Uterus (tissue), 4 donors: ENCODE data around the gene USP46. TPM values are rescaled to one million over a fixed set of nuclear protein-coding genes. Genes with fewer than 3 reads are reported as not detected.
A peak's percentile ranks its signal among the peaks of the same experiment; 100 is the strongest.

Experiments
- DNase-seq, 2 donors: peaks; one replicate each; pipeline ENCODE4 v3.0.0-alpha.2; 2019 to 2020
- H3K27ac ChIP-seq, 2 donors: fragments of 200-600 bp; sonication (generic); 1 replicate in 1 of 2; 2 replicates in 1 of 2; pipeline ENCODE4 v1.5.1; 2016 to 2018
- H3K27me3 ChIP-seq, 2 donors: fragments of 200-600 bp; sonication (generic); one replicate each; pipeline ENCODE4 v1.5.1; 2018 to 2019; ENCODE audit warnings: control low read depth in 1 of 2
- H3K36me3 ChIP-seq, 2 donors: fragments of 200-600 bp; sonication (generic); one replicate each; pipeline ENCODE4 v1.5.1; 2019; ENCODE audit warnings: control low read depth in 1 of 2
- H3K4me1 ChIP-seq, 2 donors: fragments of 200-600 bp; sonication (generic); one replicate each; pipeline ENCODE4 v1.5.1; 2018 to 2019; ENCODE audit warnings: control low read depth in 1 of 2
- H3K4me3 ChIP-seq, 2 donors: fragments of 200-600 bp; sonication (generic); 1 replicate in 1 of 2; 2 replicates in 1 of 2; pipeline ENCODE4 v1.5.1; 2018 to 2019; ENCODE audit warnings: mild to moderate bottlenecking in 1 of 2
- H3K9me3 ChIP-seq, 2 donors: fragments of 200-600 bp; sonication (generic); one replicate each; pipeline ENCODE4 v1.5.1; 2019; ENCODE audit warnings: control low read depth in 1 of 2
- POLR2A ChIP-seq, 2 donors: fragments of 450-650 bp; IDR thresholded peaks; one replicate each; pipeline ENCODE4 v1.6.1; 2016; ENCODE audit warnings: antibody characterized with exemption in 2 of 2, mild to moderate bottlenecking in 1 of 2, moderate library complexity in 1 of 2
- intact Hi-C: fragments of 100-400 bp; cut with DNase I; formaldehyde crosslinking; loops from one replicate; pipeline ENCODE4 v1.15.1; 2023; ENCODE audit warnings: low total_unique reads
- total RNA-seq, 4 donors: library from RNA; depleted of rRNA in 3 of 4; stranded (reverse); fragments of >200 nt in 3 of 4; gene quantifications; one replicate each; pipeline versions ENCODE4 v1.1.0 to v1.2.4, GENCODE V29; 2014 to 2023
- TF ChIP-seq, protein P1 (sequence below), 4 experiments: fragments of 200-600 bp in 2 of 4; fragments of 450-650 bp in 2 of 4; sonication (generic) in 2 of 4; IDR thresholded peaks; one replicate each; pipeline ENCODE4 v1.5.1; 2016 to 2019; ENCODE audit warnings: antibody characterized with exemption in 4 of 4, mild to moderate bottlenecking in 2 of 4, moderate library complexity in 1 of 4
- donor health status: DM: yes; HTN: yes; CAD: no.

The USP46 gene
- total RNA-seq, 4 donors from 2014 or later: 0.51 to 33.5 (median 16.5) TPM

DNA sequence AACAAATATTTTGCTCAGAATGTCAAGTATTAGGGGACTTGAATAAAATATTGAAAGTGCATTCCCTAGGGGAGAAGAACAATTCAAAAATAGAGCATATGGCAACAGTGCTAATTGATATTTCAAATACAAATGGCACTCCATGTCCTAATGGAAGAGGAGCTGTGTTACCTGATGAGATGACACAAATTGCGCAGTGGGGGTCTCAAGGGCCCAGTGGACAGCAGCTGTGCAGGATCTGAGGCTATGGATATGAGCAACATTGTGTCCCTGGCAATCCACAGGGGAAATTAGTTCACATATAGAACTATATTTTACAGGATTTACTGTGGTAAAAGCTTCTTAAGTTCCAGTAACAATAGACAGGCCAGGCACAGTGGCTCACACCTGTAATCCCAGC, 17.4 kb upstream of the USP46 start:
- Histone ChIP-seq H3K9me3 (no peaks in the 10 kb centered on the region), H3K4me3 (no peak overlapping the region), H3K27ac (no peak overlapping the region), H3K4me1 (no peaks in the 10 kb centered on the region), H3K36me3 (no peaks in the 10 kb centered on the region), H3K27me3 (no peaks in the 10 kb centered on the region)
- intact Hi-C loops: no loop called here
- no peak for DNase-seq
- no peak for TF ChIP-seq POLR2A (IDR thresholded peaks at IDR 0.05)

DNA sequence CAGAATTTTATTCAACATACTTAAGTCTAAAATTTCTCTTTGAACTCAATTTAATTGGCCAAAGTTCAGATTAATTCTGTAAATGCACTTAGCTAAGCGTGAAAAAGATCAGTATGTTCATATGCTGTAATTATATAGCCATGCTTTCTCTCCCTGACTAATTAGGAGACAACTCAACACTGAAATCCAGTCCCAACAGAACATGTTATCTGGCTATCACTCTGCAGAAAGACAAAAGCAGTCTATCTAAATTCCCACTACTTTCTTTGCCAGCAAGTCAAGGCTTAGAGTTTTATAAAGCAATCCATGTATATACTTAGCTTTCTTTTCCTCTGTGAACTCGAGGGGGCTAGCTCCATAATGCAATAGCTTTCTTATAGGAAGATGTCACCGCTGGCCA, 16.0 kb upstream of the USP46 start:
- no peak for DNase-seq
- Histone ChIP-seq H3K27ac (no peak overlapping the region), H3K9me3 (no peaks in the 10 kb centered on the region), H3K27me3 (no peaks in the 10 kb centered on the region), H3K4me3 (no peak overlapping the region), H3K4me1 (no peaks in the 10 kb centered on the region), H3K36me3 (no peaks in the 10 kb centered on the region)
- intact Hi-C loops: no loop called here
- TF ChIP-seq POLR2A (IDR thresholded peaks at IDR 0.05): no peak
- TF ChIP-seq, protein P1, sequence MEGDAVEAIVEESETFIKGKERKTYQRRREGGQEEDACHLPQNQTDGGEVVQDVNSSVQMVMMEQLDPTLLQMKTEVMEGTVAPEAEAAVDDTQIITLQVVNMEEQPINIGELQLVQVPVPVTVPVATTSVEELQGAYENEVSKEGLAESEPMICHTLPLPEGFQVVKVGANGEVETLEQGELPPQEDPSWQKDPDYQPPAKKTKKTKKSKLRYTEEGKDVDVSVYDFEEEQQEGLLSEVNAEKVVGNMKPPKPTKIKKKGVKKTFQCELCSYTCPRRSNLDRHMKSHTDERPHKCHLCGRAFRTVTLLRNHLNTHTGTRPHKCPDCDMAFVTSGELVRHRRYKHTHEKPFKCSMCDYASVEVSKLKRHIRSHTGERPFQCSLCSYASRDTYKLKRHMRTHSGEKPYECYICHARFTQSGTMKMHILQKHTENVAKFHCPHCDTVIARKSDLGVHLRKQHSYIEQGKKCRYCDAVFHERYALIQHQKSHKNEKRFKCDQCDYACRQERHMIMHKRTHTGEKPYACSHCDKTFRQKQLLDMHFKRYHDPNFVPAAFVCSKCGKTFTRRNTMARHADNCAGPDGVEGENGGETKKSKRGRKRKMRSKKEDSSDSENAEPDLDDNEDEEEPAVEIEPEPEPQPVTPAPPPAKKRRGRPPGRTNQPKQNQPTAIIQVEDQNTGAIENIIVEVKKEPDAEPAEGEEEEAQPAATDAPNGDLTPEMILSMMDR (IDR thresholded peaks at IDR 0.05): no peak

DNA sequence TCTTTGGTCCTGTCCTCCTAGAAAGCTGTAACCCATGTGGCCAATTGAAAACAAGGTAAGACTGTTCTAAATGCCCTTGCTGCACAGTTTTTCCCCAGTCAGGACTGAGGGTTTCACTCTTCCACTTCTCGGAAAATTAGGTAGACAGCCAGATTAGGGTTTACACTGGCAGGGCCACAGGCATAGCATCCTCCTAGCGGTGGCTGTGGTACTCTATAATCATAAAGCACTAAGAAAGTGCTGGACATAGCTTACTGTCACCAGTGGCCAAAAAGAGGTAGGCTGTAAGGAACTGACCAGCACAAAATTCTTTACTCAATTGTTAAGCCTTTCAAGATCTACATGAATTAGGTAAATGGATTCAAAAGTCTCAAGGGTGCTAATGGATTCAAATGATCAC, 11.6 kb upstream of the USP46 start:
- DNase-seq: no peak

DNA sequence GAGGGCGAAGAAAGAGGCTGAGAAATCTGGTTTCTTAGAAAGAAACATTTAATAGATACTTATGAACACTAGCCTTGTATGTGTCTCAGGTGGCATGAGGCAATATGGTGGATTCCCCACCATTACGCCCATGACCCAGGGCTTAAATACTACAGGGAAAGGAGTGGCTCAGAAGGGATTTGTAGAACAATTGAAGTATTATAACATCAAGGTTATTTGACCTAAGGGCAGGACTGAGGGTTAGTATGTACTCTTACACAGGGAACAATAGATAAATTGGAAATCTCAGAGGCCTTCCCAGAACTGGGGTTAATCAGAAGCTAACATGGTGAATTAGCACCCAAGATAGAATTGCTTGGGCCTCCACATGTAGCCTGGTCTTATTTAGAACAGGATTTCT, 11.0 kb upstream of the USP46 start:
- no peak for DNase-seq
- H3K4me1 ChIP-seq: no peaks in the 10 kb centered on the region
- no peaks in the 10 kb centered on the region for H3K27me3 ChIP-seq
- H3K9me3 ChIP-seq: no peaks in the 10 kb centered on the region
- H3K27ac ChIP-seq: no peak overlapping the region
- intact Hi-C loops: no loop called here
- H3K4me3 ChIP-seq: no peak overlapping the region
- no peaks in the 10 kb centered on the region for H3K36me3 ChIP-seq
- no peak for TF ChIP-seq POLR2A (IDR thresholded peaks at IDR 0.05)
- TF ChIP-seq, protein P1 (IDR thresholded peaks at IDR 0.05): no peak

More for the DNA sequence above, 11.6 kb upstream of the USP46 start:
- Histone ChIP-seq H3K36me3 (no peaks in the 10 kb centered on the region), H3K4me3 (no peak overlapping the region), H3K27me3 (no peaks in the 10 kb centered on the region), H3K9me3 (no peaks in the 10 kb centered on the region), H3K27ac (no peak overlapping the region), H3K4me1 (no peaks in the 10 kb centered on the region)
- TF ChIP-seq, protein P1 (IDR thresholded peaks at IDR 0.05): no peak
- no peak for TF ChIP-seq POLR2A (IDR thresholded peaks at IDR 0.05)
- intact Hi-C loops: no loop called here

DNA sequence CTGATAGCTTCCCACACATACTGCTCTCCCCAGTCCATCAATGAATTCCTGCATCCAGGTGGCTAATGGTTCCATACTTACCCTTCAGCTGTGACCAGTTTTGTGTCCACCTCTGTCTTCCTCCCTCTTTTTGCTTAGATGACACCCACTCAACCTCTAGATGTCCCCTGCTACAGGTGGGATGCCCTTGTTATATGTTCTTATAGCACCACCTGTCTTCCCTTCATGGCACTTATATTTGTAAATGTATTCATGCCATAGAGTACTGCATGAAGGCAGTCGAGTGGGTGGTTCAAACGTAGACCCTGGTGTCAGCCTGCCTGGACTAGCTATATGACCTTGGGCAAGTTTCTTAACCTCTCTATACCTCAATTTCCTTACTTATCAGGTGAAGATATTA, 6.5 kb upstream of the USP46 start:
- Histone ChIP-seq H3K36me3 (no peaks in the 10 kb centered on the region), H3K27ac (no peak overlapping the region), H3K4me1 (no peaks in the 10 kb centered on the region), H3K9me3 (no peaks in the 10 kb centered on the region), H3K27me3 (no peaks in the 10 kb centered on the region), H3K4me3 (no peak overlapping the region)
- intact Hi-C loops: no loop called here
- no peak for DNase-seq
- no peak for TF ChIP-seq POLR2A (IDR thresholded peaks at IDR 0.05)
- TF ChIP-seq, protein P1 (IDR thresholded peaks at IDR 0.05): peak in 2 of 4 experiments; percentile 13 to 18

DNA sequence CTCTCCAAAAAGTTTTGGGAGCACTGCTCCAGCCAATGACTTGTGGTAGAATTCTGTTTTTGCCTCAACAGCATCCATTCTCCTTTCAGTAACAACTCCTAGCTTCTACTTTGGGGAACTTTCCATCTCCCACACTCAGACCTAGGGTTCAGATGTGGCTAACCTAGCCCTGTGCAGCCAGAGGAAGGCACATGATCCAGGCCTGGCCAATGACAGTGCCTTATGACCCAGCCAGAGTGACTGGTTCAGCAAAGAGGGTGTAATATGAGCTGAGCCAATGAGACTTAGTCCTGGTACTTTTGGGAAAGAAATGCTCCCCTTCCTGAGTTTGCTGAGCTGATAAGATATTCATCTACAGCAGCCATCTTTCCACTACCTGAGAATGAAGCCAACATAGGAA, 5.4 kb upstream of the USP46 start:
- H3K36me3 ChIP-seq: no peaks in the 10 kb centered on the region
- no peak for DNase-seq
- TF ChIP-seq, protein P1 (IDR thresholded peaks at IDR 0.05): no peak
- no peak for TF ChIP-seq POLR2A (IDR thresholded peaks at IDR 0.05)
- H3K4me1 ChIP-seq: no peaks in the 10 kb centered on the region
- H3K4me3 ChIP-seq: no peak overlapping the region
- H3K27ac ChIP-seq: no peak overlapping the region
- H3K27me3 ChIP-seq: no peaks in the 10 kb centered on the region
- intact Hi-C loops: no loop called here
- no peaks in the 10 kb centered on the region for H3K9me3 ChIP-seq
